GM23338 (cell line): ENCODE results near the gene DDX4.

Experiments used
- CREB1 ChIP-seq: fragments of 250-450 bp; sonication (Bioruptor Pico); IDR thresholded peaks from 2 replicates; pipeline ENCODE4 v1.5.0; 2020; ENCODE audit warnings: low read depth, mild to moderate bottlenecking, moderate library complexity
- CTCF ChIP-seq, 2 experiments: fragments of 200-600 bp in 1 of 2; sonication (generic) in 1 of 2; conservative IDR thresholded peaks; 2 replicates each; pipeline versions ENCODE4 v1.5.1 to v1.6.1; 2016 to 2017; ENCODE audit warnings: antibody characterized with exemption in 2 of 2, low read depth in 2 of 2, mild to moderate bottlenecking in 2 of 2, moderate library complexity in 1 of 2
- ETS1 ChIP-seq: IDR thresholded peaks from 2 replicates; pipeline ENCODE4 v1.6.1; 2016; ENCODE audit warnings: antibody characterized with exemption
- EZH2 ChIP-seq: fragments of 200-600 bp; sonication (generic); IDR thresholded peaks from one replicate; pipeline ENCODE4 v1.8.0; 2017; ENCODE audit warnings: antibody characterized with exemption, mild to moderate bottlenecking, low read depth; ENCODE audit not compliant: unreplicated experiment
- EZH2phosphoT487 ChIP-seq: fragments of 200-600 bp; sonication (generic); IDR thresholded peaks from one replicate; pipeline ENCODE4 v1.8.1; 2018; ENCODE audit warnings: antibody characterized with exemption; ENCODE audit not compliant: unreplicated experiment
- JUNB ChIP-seq: IDR thresholded peaks from one replicate; pipeline ENCODE4 v1.6.1; 2016; ENCODE audit warnings: antibody characterized with exemption; ENCODE audit not compliant: unreplicated experiment
- NANOG ChIP-seq: IDR thresholded peaks from 2 replicates; pipeline ENCODE4 v1.6.1; 2016; ENCODE audit warnings: antibody characterized with exemption, borderline replicate concordance
- POLR2AphosphoS5 ChIP-seq: IDR thresholded peaks from 2 replicates; pipeline ENCODE4 v1.6.1; 2016; ENCODE audit warnings: antibody characterized with exemption, low read depth
- REST ChIP-seq: IDR thresholded peaks from one replicate; pipeline ENCODE4 v1.6.1; 2018; ENCODE audit warnings: antibody characterized with exemption; ENCODE audit not compliant: unreplicated experiment

- TF ChIP-seq CTCF (conservative IDR thresholded peaks at IDR 0.05; ENCODE audit: low read depth in 2 of 2) (no peak), REST (no peak), EZH2phosphoT487 (no peak), EZH2 (no peak), POLR2AphosphoS5 (no peak), CREB1 (CRISPR knock-in tag) (no peak), ETS1 (no peak), JUNB (no peak), NANOG (no peak)
Observed at GRCh38 chr5:55715519-55716078, 22.3 kb upstream of the DDX4 start.
